Measurements from ENCODE around the gene C17orf107. TPM values are rescaled to one million over a fixed set of nuclear protein-coding genes. Genes with fewer than 3 reads are reported as not detected.
"Not testable (repeated sequence)": the region's sequence is repeated elsewhere in the genome, so short reads cannot be mapped to it uniquely, and the experiment has no call there.

C17orf107 gene
- total RNA-seq, 4 donors from 2014 or later: 0.10 to 0.33 TPM; not detected in 2

- ATAC-seq (no peak), DNase-seq (no peak)
- Histone ChIP-seq H3K36me3 (no peaks in the 10 kb centered on the region), H3K9me3 (no peaks in the 10 kb centered on the region), H3K27ac (no peak overlapping the region), H3K4me1 (peaks cover 4 to 6% of the 10 kb centered on the region in 2 donors), H3K4me3 (no peak overlapping the region), H3K27me3 (no peaks in the 10 kb centered on the region)
- intact Hi-C loops (cut with DNase I; ENCODE audit: low total_unique reads): no loop called here
- in situ Hi-C loops (cut with MboI; ENCODE audit: low sequenced_read_pairs in 4 of 4): loop anchor here (5.0 to 10.0 kb wide), 4 partner anchors 71 to 151 kb away; partner anchors contain the start of gene CAMTA2 (in 4 of the 4)
- TF ChIP-seq POLR2A (IDR thresholded peaks at IDR 0.05) (no peak), CTCF (IDR thresholded peaks at IDR 0.05 in 4 of 5, conservative IDR thresholded peaks at IDR 0.05 in 1 of 5) (no peak)
Observed at GRCh38 chr17:4913994-4914393, 14.7 kb downstream of the C17orf107 start.

GRCh38 chr17:4914551-4914950 lies 15.2 kb downstream of the C17orf107 start:
- H3K27ac ChIP-seq; H3K27me3 ChIP-seq; H3K36me3 ChIP-seq; H3K4me1 ChIP-seq; H3K4me3 ChIP-seq; intact Hi-C loops (cut with DNase I; ENCODE audit: low total_unique reads); DNase-seq; ATAC-seq; H3K9me3 ChIP-seq: not testable (repeated sequence)
- in situ Hi-C loops (cut with MboI; ENCODE audit: low sequenced_read_pairs in 4 of 4): loop anchor here (5.0 to 10.0 kb wide), 4 partner anchors 70 to 150 kb away; partner anchors contain the start of gene CAMTA2 (in 4 of the 4)

- ATAC-seq: no peak
- in situ Hi-C loops (cut with MboI; ENCODE audit: low sequenced_read_pairs in 4 of 4) (loop anchor here in 3 of 4 donors (10.0 kb wide), 2 partner anchors 65 to 145 kb away; partner anchors contain the start of gene CAMTA2 (in 3 of the 3)), intact Hi-C loops (cut with DNase I; ENCODE audit: low total_unique reads) (no loop called here)
- no peak for DNase-seq
- H3K4me1 ChIP-seq: no peaks in the 10 kb centered on the region
- no peaks in the 10 kb centered on the region for H3K27me3 ChIP-seq
- no peaks in the 10 kb centered on the region for H3K36me3 ChIP-seq
- TF ChIP-seq CTCF (IDR thresholded peaks at IDR 0.05 in 4 of 5, conservative IDR thresholded peaks at IDR 0.05 in 1 of 5) (no peak), POLR2A (IDR thresholded peaks at IDR 0.05) (no peak)
- no peak overlapping the region for H3K27ac ChIP-seq
- no peaks in the 10 kb centered on the region for H3K9me3 ChIP-seq
- H3K4me3 ChIP-seq: no peak overlapping the region
Observed at GRCh38 chr17:4919511-4920047, 20.2 kb downstream of the C17orf107 start.

GRCh38 chr17:4920351-4921048 lies 21.2 kb downstream of the C17orf107 start:
- TF ChIP-seq CTCF (IDR thresholded peaks at IDR 0.05 in 4 of 5, conservative IDR thresholded peaks at IDR 0.05 in 1 of 5) (no peak), POLR2A (IDR thresholded peaks at IDR 0.05) (no peak)
- no peaks in the 10 kb centered on the region for H3K27me3 ChIP-seq
- H3K4me1 ChIP-seq: no peaks in the 10 kb centered on the region
- in situ Hi-C loops (cut with MboI; ENCODE audit: low sequenced_read_pairs in 4 of 4): no loop called here
- intact Hi-C loops (cut with DNase I; ENCODE audit: low total_unique reads): no loop called here
- H3K27ac ChIP-seq: no peak overlapping the region
- ATAC-seq (peak in 1 of 2 donors; percentile 21), DNase-seq (no peak)
- no peaks in the 10 kb centered on the region for H3K9me3 ChIP-seq
- no peak overlapping the region for H3K4me3 ChIP-seq
- H3K36me3 ChIP-seq: no peaks in the 10 kb centered on the region

GRCh38 chr17:4921320-4921719 lies 22.0 kb downstream of the C17orf107 start:
- Histone ChIP-seq H3K4me1 (no peaks in the 10 kb centered on the region), H3K9me3 (no peaks in the 10 kb centered on the region), H3K27ac (no peak overlapping the region), H3K4me3 (no peak overlapping the region), H3K27me3 (no peaks in the 10 kb centered on the region), H3K36me3 (no peaks in the 10 kb centered on the region)
- no peak for ATAC-seq
- DNase-seq: no peak
- intact Hi-C loops (cut with DNase I; ENCODE audit: low total_unique reads) (no loop called here), in situ Hi-C loops (cut with MboI; ENCODE audit: low sequenced_read_pairs in 4 of 4) (no loop called here)
- TF ChIP-seq CTCF (IDR thresholded peaks at IDR 0.05 in 4 of 5, conservative IDR thresholded peaks at IDR 0.05 in 1 of 5): no peak
- no peak for TF ChIP-seq POLR2A (IDR thresholded peaks at IDR 0.05)

GRCh38 chr17:4926577-4927335 lies 27.4 kb downstream of the C17orf107 start:
- H3K9me3 ChIP-seq; ATAC-seq; DNase-seq; H3K4me1 ChIP-seq; H3K27ac ChIP-seq; H3K4me3 ChIP-seq; H3K36me3 ChIP-seq; in situ Hi-C loops (cut with MboI; ENCODE audit: low sequenced_read_pairs in 4 of 4); H3K27me3 ChIP-seq; intact Hi-C loops (cut with DNase I; ENCODE audit: low total_unique reads): not testable (repeated sequence)
